CD14-positive monocyte (primary cell): ENCODE data around the gene SLC18A3. TPM values are rescaled to one million over a fixed set of nuclear protein-coding genes. Genes with fewer than 3 reads are reported as not detected.

Experiments used
- DNase-seq, 3 donors: peaks; one replicate each; pipeline ENCODE4 v3.0.0-alpha.2; 2011 to 2022
- H2AFZ ChIP-seq: 2 replicates; pipeline ENCODE4 v1.6.0; 2012; ENCODE audit warnings: mild to moderate bottlenecking, low read depth, low read length, inconsistent platforms; ENCODE audit not compliant: insufficient read depth, poor library complexity, severe bottlenecking
- H3K27ac ChIP-seq, 2 donors: 1 replicate in 1 of 2; 2 replicates in 1 of 2; pipeline ENCODE4 v1.5.1; 2012 to 2013; ENCODE audit warnings: low read length in 2 of 2, control low read depth in 1 of 2, inconsistent platforms in 1 of 2, low read depth in 1 of 2, mild to moderate bottlenecking in 1 of 2
- H3K27me3 ChIP-seq, 2 donors: one replicate each; pipeline versions ENCODE4 v1.6.0 to v1.6.1; 2011 to 2013; ENCODE audit warnings: low read length in 2 of 2; ENCODE audit not compliant: control insufficient read depth in 2 of 2, insufficient read depth in 2 of 2
- H3K36me3 ChIP-seq, 2 donors: replicated peaks in 1 of 2; 1 replicate in 1 of 2; 2 replicates in 1 of 2; pipeline versions ENCODE4 v1.5.1 to v1.6.1; 2012 to 2013; ENCODE audit warnings: low read length in 2 of 2, control low read depth in 1 of 2, inconsistent platforms in 1 of 2, mild to moderate bottlenecking in 1 of 2; ENCODE audit not compliant: insufficient read depth in 2 of 2, control insufficient read depth in 1 of 2
- H3K4me1 ChIP-seq, 2 donors: 1 replicate in 1 of 2; 2 replicates in 1 of 2; pipeline versions ENCODE4 v1.5.1 to v1.6.1; 2012 to 2013; ENCODE audit warnings: low read length in 2 of 2, control low read depth in 1 of 2, inconsistent platforms in 1 of 2, mild to moderate bottlenecking in 1 of 2, moderate library complexity in 1 of 2; ENCODE audit not compliant: insufficient read depth in 2 of 2, control insufficient read depth in 1 of 2
- H3K4me2 ChIP-seq: replicated peaks from 2 replicates; pipeline ENCODE3; 2012; ENCODE audit warnings: low read length, moderate library complexity, mild to moderate bottlenecking; ENCODE audit not compliant: poor library complexity, severe bottlenecking; ENCODE audit errors: extremely low read depth
- H3K4me3 ChIP-seq, 3 experiments: fragments of 200-600 bp in 1 of 3; sonication (generic) in 1 of 3; replicated peaks in 1 of 3; 1 replicate in 2 of 3; 2 replicates in 1 of 3; pipeline ENCODE4 v1.5.1; 2011 to 2013; ENCODE audit warnings: low read length in 3 of 3, mild to moderate bottlenecking in 3 of 3, control low read depth in 2 of 3, low read depth in 2 of 3, inconsistent platforms in 1 of 3, moderate library complexity in 1 of 3
- H3K79me2 ChIP-seq: 2 replicates; pipeline ENCODE4 v1.6.0; 2012; ENCODE audit warnings: mild to moderate bottlenecking, control low read depth, inconsistent platforms, low read length, moderate library complexity; ENCODE audit not compliant: insufficient read depth
- H3K9ac ChIP-seq: 2 replicates; pipeline ENCODE4 v1.6.0; 2017; ENCODE audit warnings: low read length, mild to moderate bottlenecking; ENCODE audit not compliant: insufficient read depth, poor library complexity, severe bottlenecking
- H3K9me3 ChIP-seq, 2 donors: replicated peaks in 1 of 2; 1 replicate in 1 of 2; 2 replicates in 1 of 2; pipeline versions ENCODE4 v1.5.1 to v1.6.1; 2012 to 2013; ENCODE audit warnings: low read length in 2 of 2, control low read depth in 1 of 2; ENCODE audit not compliant: control insufficient read depth in 1 of 2, insufficient read depth in 1 of 2
- H4K20me1 ChIP-seq: 2 replicates; pipeline ENCODE4 v1.6.0; 2012; ENCODE audit warnings: mild to moderate bottlenecking, low read length, control low read depth, moderate library complexity; ENCODE audit not compliant: insufficient read depth
- H3K27ac Mint-ChIP-seq, 7 donors: one replicate each; pipeline ENCODE4 v1.8.0; 2020; ENCODE audit warnings: mild to moderate bottlenecking in 7 of 7, mixed read lengths in 7 of 7, moderate library complexity in 6 of 7, inconsistent platforms in 2 of 7
- H3K27me3 Mint-ChIP-seq, 3 donors: one replicate each; pipeline ENCODE4 v1.8.0; 2021 to 2022; ENCODE audit warnings: low read depth in 3 of 3, mild to moderate bottlenecking in 3 of 3, mixed read lengths in 3 of 3, moderate library complexity in 3 of 3, inconsistent platforms in 1 of 3
- H3K36me3 Mint-ChIP-seq, 2 donors: one replicate each; pipeline ENCODE4 v1.8.0; 2020; ENCODE audit warnings: mixed read lengths in 2 of 2, inconsistent platforms in 1 of 2, mild to moderate bottlenecking in 1 of 2
- H3K4me1 Mint-ChIP-seq: one replicate; pipeline ENCODE4 v1.8.0; 2020; ENCODE audit warnings: mild to moderate bottlenecking, mixed read lengths
- H3K4me3 Mint-ChIP-seq, 2 donors: one replicate each; pipeline ENCODE4 v1.8.0; 2020; ENCODE audit warnings: mild to moderate bottlenecking in 2 of 2, mixed read lengths in 2 of 2, moderate library complexity in 1 of 2
- H3K9me3 Mint-ChIP-seq, 7 donors: one replicate each; pipeline ENCODE4 v1.8.0; 2020 to 2022; ENCODE audit warnings: mixed read lengths in 7 of 7, mild to moderate bottlenecking in 6 of 7, moderate library complexity in 6 of 7, inconsistent platforms in 2 of 7
- WGBS: methylation state at CpG from one replicate; pipeline ENCODE4 v1.1.5; 2013; ENCODE audit warnings: missing lambda C conversion rate; ENCODE audit not compliant: insufficient coverage; 5-methylcytosine and 5-hydroxymethylcytosine counted together
- intact Hi-C, 2 donors: fragments of 100-400 bp; cut with micrococcal nuclease; formaldehyde crosslinking; loops; one replicate each; pipeline versions ENCODE4 v1.15.0 to v1.15.1; 2023
- polyA plus RNA-seq, 3 donors: library from polyadenylated mRNA; depleted of rRNA in 1 of 3; unstranded in 2 of 3; stranded (reverse) in 1 of 3; fragments of 300-500 nt in 2 of 3; fragments of >200 nt in 1 of 3; fragmentation: Illumina TruSeq in 2 of 3; gene quantifications; 1 replicate in 2 of 3; 2 replicates in 1 of 3; pipeline ENCODE4 v1.2.3, GENCODE V29; 2012 to 2021
- TF ChIP-seq, protein P1 (sequence below): fragments of 200-600 bp; IDR thresholded peaks from one replicate; pipeline ENCODE4 v1.8.0; 2022; ENCODE audit warnings: antibody characterized with exemption, mild to moderate bottlenecking

Gene SLC18A3
- polyA plus RNA-seq, 3 donors, result not detected

DNA sequence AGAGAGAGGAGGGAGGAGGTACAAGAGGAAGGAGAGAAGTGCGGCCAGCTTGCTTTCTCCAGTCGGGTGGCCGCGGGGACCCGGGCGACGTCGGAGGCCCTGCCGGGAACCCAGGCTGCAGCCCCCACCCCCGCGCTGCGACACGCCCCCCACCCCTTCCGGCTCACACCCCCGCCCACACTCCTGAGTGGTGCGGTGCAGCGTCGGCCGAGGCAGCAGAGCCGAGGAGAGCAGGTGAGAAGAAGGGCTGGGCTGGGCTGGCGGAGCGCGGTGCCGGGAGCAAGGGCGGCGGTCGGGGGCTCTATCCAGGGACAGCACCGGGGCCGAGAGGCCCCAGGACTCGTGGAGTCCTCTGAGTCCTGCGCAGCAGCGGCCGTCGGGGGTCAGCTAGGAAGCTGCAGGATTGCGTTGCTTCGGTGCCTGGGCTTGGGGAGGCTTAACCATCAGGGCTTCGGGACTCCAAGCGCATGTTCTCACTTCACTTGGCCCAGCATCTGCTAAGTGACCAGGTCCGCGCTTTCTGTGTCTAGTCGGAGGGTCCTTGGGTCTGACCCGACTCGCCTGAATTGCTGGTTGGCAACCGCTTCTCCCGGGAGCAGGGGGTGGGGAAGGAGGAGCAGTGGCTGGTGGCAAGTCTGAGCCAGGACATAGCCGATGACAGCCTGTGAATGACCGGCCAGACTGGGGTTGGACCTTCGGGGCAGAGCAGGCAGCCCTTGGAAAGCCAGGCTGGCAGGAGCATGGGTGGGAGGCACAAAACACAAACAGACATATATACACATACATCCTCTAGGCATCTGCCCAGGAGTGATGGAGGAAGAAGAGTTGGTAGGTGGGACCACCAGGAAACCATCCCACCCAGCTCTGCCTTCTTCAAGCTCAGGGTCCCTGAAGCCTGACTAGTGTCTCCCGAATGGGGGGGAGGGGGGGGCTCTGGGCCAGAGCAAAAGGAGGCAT lies 4.4 kb downstream of the SLC18A3 start:
- no peak overlapping the region for H3K9ac ChIP-seq
- H3K36me3 ChIP-seq, result no peaks in the 10 kb centered on the region
- no peak overlapping the region for H3K27ac ChIP-seq
- WGBS, result 7% methylated on average over 28 of the region's 49 CpGs
- no peaks in the 10 kb centered on the region for H4K20me1 ChIP-seq
- Mint-ChIP-seq H3K27ac (peak overlapping the region in 1 of 7 donors; percentile 42), H3K27me3 (peaks cover 70 to 83% (median 71%) of the 10 kb centered on the region in 3 donors), H3K4me3 (peak overlapping the region in 1 of 2 donors; percentile 71), H3K4me1 (no peaks in the 10 kb centered on the region), H3K9me3 (peaks cover 0 to 28% (median 14%) of the 10 kb centered on the region in 7 donors), H3K36me3 (peaks cover 0 to 6% of the 10 kb centered on the region in 2 donors)
- H3K9me3 ChIP-seq, result peaks cover 0 to 32% of the 10 kb centered on the region in 2 donors
- no peaks in the 10 kb centered on the region for H3K79me2 ChIP-seq
- TF ChIP-seq, protein P1, sequence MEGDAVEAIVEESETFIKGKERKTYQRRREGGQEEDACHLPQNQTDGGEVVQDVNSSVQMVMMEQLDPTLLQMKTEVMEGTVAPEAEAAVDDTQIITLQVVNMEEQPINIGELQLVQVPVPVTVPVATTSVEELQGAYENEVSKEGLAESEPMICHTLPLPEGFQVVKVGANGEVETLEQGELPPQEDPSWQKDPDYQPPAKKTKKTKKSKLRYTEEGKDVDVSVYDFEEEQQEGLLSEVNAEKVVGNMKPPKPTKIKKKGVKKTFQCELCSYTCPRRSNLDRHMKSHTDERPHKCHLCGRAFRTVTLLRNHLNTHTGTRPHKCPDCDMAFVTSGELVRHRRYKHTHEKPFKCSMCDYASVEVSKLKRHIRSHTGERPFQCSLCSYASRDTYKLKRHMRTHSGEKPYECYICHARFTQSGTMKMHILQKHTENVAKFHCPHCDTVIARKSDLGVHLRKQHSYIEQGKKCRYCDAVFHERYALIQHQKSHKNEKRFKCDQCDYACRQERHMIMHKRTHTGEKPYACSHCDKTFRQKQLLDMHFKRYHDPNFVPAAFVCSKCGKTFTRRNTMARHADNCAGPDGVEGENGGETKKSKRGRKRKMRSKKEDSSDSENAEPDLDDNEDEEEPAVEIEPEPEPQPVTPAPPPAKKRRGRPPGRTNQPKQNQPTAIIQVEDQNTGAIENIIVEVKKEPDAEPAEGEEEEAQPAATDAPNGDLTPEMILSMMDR, result no peak
- no peak overlapping the region for H2AFZ ChIP-seq
- intact Hi-C loops, result no loop called here
- peaks cover 31 to 66% of the 10 kb centered on the region in 2 donors for H3K27me3 ChIP-seq
- no peak overlapping the region for H3K4me2 ChIP-seq
- no peak for DNase-seq
- H3K4me1 ChIP-seq, result no peaks in the 10 kb centered on the region
- no peak overlapping the region for H3K4me3 ChIP-seq

DNA sequence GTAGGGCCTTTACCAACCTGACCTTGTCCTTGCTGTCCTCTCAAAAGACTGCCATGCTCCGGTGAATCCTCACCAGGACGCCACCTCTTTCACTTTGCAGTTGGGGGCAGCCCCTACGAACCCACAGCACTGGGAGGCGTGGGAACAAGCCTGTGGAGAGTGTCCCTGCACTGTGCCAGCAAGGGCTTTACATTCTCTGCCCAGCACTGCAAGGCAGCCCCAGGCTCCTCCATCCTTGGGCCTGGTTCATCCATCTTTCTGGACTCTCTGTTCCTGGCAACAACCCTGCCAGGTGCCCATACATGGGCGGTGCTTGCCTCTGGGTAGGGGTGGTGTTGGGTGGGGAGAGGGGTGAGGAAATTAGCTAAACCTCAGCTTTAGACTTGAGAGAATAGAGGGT lies 5.1 kb downstream of the SLC18A3 start:
- intact Hi-C loops, result no loop called here
- H3K27ac Mint-ChIP-seq, result no peak overlapping the region
- H3K36me3 Mint-ChIP-seq, result peaks cover 0 to 6% of the 10 kb centered on the region in 2 donors
- peak overlapping the region in 1 of 2 donors; percentile 46 for H3K4me3 Mint-ChIP-seq
- TF ChIP-seq, protein P1, result no peak
- peaks cover 68 to 81% (median 68%) of the 10 kb centered on the region in 3 donors for H3K27me3 Mint-ChIP-seq
- H4K20me1 ChIP-seq, result no peaks in the 10 kb centered on the region
- no peak overlapping the region for H3K27ac ChIP-seq
- H3K9ac ChIP-seq, result no peak overlapping the region
- H3K4me3 ChIP-seq, result no peak overlapping the region
- no peak overlapping the region for H3K4me2 ChIP-seq
- no peaks in the 10 kb centered on the region for H3K4me1 Mint-ChIP-seq
- peaks cover 0 to 28% (median 14%) of the 10 kb centered on the region in 7 donors for H3K9me3 Mint-ChIP-seq
- H2AFZ ChIP-seq, result no peak overlapping the region
- H3K79me2 ChIP-seq, result no peaks in the 10 kb centered on the region
- DNase-seq, result no peak
- H3K4me1 ChIP-seq, result no peaks in the 10 kb centered on the region
- H3K36me3 ChIP-seq, result no peaks in the 10 kb centered on the region
- peaks cover 31 to 63% of the 10 kb centered on the region in 2 donors for H3K27me3 ChIP-seq
- peaks cover 0 to 32% of the 10 kb centered on the region in 2 donors for H3K9me3 ChIP-seq
- 78% methylated on average over 5 of the region's 5 CpGs for WGBS
